K562 (cell line): Measurements from ENCODE around the gene SND1. TPM values are rescaled to one million over a fixed set of nuclear protein-coding genes. Genes with fewer than 3 reads are reported as not detected.

Experiments used
- ATAC-seq: fragments of 200-7000 bp; cut with Tn5 transposase; 3 replicates; pipeline ENCODE4 v1.9.1; 2020; ENCODE audit warnings: moderate library complexity
- BruUV-seq: library from RNA; stranded (reverse); fragments of 400-500 nt; replicated peaks from 2 replicates; lab custom pipeline; 2021; lab: Mats Ljungman, UMichigan
- CTCF ChIA-PET: fragments of 300-600 bp; formaldehyde crosslinking; extraction: SDS; loops from one replicate; lab custom pipeline; 2021; ENCODE audit warnings: low intra/inter-chr PET ratio; lab: Yijun Ruan, JAX
- POLR2A ChIA-PET: fragments of 300-600, 350-650 bp; sonication (Branson Sonifier 250); formaldehyde crosslinking; extraction: SDS; loops from one replicate; lab custom pipeline; 2021; ENCODE audit warnings: antibody characterized with exemption, inconsistent platforms; lab: Yijun Ruan, JAX
- DNase-seq, 4 experiments: peaks; one replicate each; pipeline versions ENCODE4 v3.0.0 to v3.0.0-alpha.2; 2011 to 2018; ENCODE audit warnings: low spot score in 3 of 4, mixed read lengths in 3 of 4; ENCODE audit errors: extremely low read depth in 1 of 4
- FAIRE-seq: peaks from 2 replicates; lab custom pipeline; 2011; peaks lifted over from hg19 to GRCh38; lab: Jason Lieb, UNC
- H2AFZ ChIP-seq: 2 replicates; pipeline ENCODE4 v1.6.0; 2011; ENCODE audit warnings: low read depth, low read length, control low read depth, inconsistent platforms
- H3K27ac ChIP-seq: fragments of 200-600 bp; 3 replicates; pipeline ENCODE4 v1.8.0; 2011; ENCODE audit warnings: low read depth, mild to moderate bottlenecking, control low read depth, inconsistent platforms, low read length, moderate library complexity, mixed read lengths; ENCODE audit errors: extremely low read depth
- H3K27me3 ChIP-seq, 2 experiments: fragments of 300-600 bp in 1 of 2; 2 replicates in 1 of 2; 3 replicates in 1 of 2; pipeline versions ENCODE4 v1.6.0 to v1.8.0; 2011; ENCODE audit warnings: inconsistent platforms in 2 of 2, low read length in 2 of 2, mild to moderate bottlenecking in 1 of 2, mixed read lengths in 1 of 2, moderate library complexity in 1 of 2; ENCODE audit not compliant: control insufficient read depth in 2 of 2, insufficient read depth in 2 of 2
- H3K36me3 ChIP-seq: fragments of 300-600 bp; 3 replicates; pipeline ENCODE4 v1.8.0; 2011; ENCODE audit warnings: mild to moderate bottlenecking, low read length, inconsistent platforms; ENCODE audit not compliant: control insufficient read depth, insufficient read depth
- H3K4me1 ChIP-seq, 2 experiments: fragments of 200-600 bp in 1 of 2; replicated peaks in 1 of 2; 2 replicates in 1 of 2; 3 replicates in 1 of 2; pipeline versions ENCODE4 v1.5.1 to v1.8.0; 2011; ENCODE audit warnings: inconsistent platforms in 2 of 2, low read length in 2 of 2, mild to moderate bottlenecking in 1 of 2, mixed read lengths in 1 of 2, moderate library complexity in 1 of 2; ENCODE audit not compliant: control insufficient read depth in 2 of 2, insufficient read depth in 2 of 2
- H3K4me2 ChIP-seq: 2 replicates; pipeline ENCODE4 v1.6.1; 2011; ENCODE audit warnings: low read length, control low read depth, inconsistent platforms, mixed read lengths; ENCODE audit not compliant: insufficient read depth
- H3K4me3 ChIP-seq: fragments of 200-600 bp; sonication (generic), shearing (Covaris generic); 2 replicates; pipeline ENCODE4 v1.5.1; 2016; ENCODE audit warnings: control low read depth, inconsistent platforms
- H3K79me2 ChIP-seq: fragments of 200-600 bp; 3 replicates; pipeline ENCODE4 v1.8.0; 2011; ENCODE audit warnings: low read length, inconsistent platforms; ENCODE audit not compliant: control insufficient read depth, insufficient read depth
- H3K9ac ChIP-seq, 2 experiments: 2 replicates each; pipeline versions ENCODE4 v1.6.0 to v1.6.1; 2011; ENCODE audit warnings: low read depth in 2 of 2, low read length in 2 of 2, control low read depth in 1 of 2, inconsistent platforms in 1 of 2, mild to moderate bottlenecking in 1 of 2, mixed read lengths in 1 of 2; ENCODE audit not compliant: insufficient read depth in 1 of 2
- H3K9me1 ChIP-seq: one replicate; pipeline ENCODE4 v1.6.0; 2011; ENCODE audit warnings: inconsistent platforms, mild to moderate bottlenecking, low read length, moderate library complexity; ENCODE audit not compliant: control insufficient read depth, insufficient read depth
- H3K9me3 ChIP-seq: replicated peaks from 2 replicates; pipeline ENCODE4 v1.5.1; 2011; ENCODE audit warnings: low read depth, low read length, inconsistent platforms; ENCODE audit not compliant: control insufficient read depth, insufficient read depth
- H4K20me1 ChIP-seq: replicated peaks from 2 replicates; pipeline ENCODE4 v1.6.1; 2011; ENCODE audit warnings: low read length, inconsistent platforms, mixed read lengths; ENCODE audit not compliant: control insufficient read depth, insufficient read depth
- ARID1B ChIP-seq: fragments of 450-650 bp; IDR thresholded peaks from 2 replicates; pipeline ENCODE4 v1.6.1; 2016; ENCODE audit warnings: antibody characterized with exemption, mild to moderate bottlenecking, inconsistent platforms
- ATF6 ChIP-seq: sonication (generic); formaldehyde crosslinking; IDR thresholded peaks from 2 replicates; pipeline ENCODE4 v1.4.0; 2020; ENCODE audit warnings: mild to moderate bottlenecking, missing genetic modification reagents
- CHD2 ChIP-seq: IDR thresholded peaks from 2 replicates; pipeline ENCODE4 v1.6.1; 2011; ENCODE audit warnings: low read depth, low read length
- DLX4 ChIP-seq: fragments of 250-450 bp; sonication (Bioruptor Pico); IDR thresholded peaks from 2 replicates; pipeline ENCODE4 v1.6.1; 2021; ENCODE audit warnings: mild to moderate bottlenecking
- JUND ChIP-seq, 2 experiments: IDR thresholded peaks; 2 replicates in 1 of 2; 3 replicates in 1 of 2; pipeline ENCODE4 v1.6.1; 2011; ENCODE audit warnings: borderline replicate concordance in 2 of 2, low read depth in 2 of 2, low read length in 2 of 2, improper control_type of control experiment in 1 of 2, missing biosample characterization in 1 of 2, missing genetic modification characterization in 1 of 2, missing genetic modification reagents in 1 of 2
- KDM5B ChIP-seq: fragments of 200-600 bp; sonication (generic); IDR thresholded peaks from 2 replicates; pipeline ENCODE4 v1.6.1; 2012; ENCODE audit warnings: low read depth, mild to moderate bottlenecking, moderate library complexity, low read length, control low read depth, inconsistent platforms; ENCODE audit not compliant: insufficient replicate concordance
- NEUROD1 ChIP-seq: fragments of 150-350 bp; IDR thresholded peaks from 2 replicates; pipeline ENCODE4 v1.6.1; 2014; ENCODE audit warnings: borderline replicate concordance, low read length, low read depth; ENCODE audit not compliant: partially characterized antibody
- NR4A1 ChIP-seq, 2 experiments: fragments of 250-450 bp in 1 of 2; fragments of 450-650 bp in 1 of 2; sonication (Bioruptor Pico) in 1 of 2; IDR thresholded peaks; 2 replicates each; pipeline versions ENCODE4 v1.4.0 to v1.6.1; 2016 to 2020; ENCODE audit warnings: mild to moderate bottlenecking in 2 of 2, missing compliant biosample characterization in 1 of 2, missing genetic modification characterization in 1 of 2, moderate library complexity in 1 of 2
- PCBP2 ChIP-seq: fragments of 200-400 bp; formaldehyde crosslinking; IDR thresholded peaks from 2 replicates; pipeline ENCODE4 v1.6.1; 2018; ENCODE audit warnings: low read length, low read depth, mild to moderate bottlenecking, moderate library complexity; ENCODE audit not compliant: poor library complexity, severe bottlenecking
- SOX6 ChIP-seq: fragments of 450-650 bp; IDR thresholded peaks from 2 replicates; pipeline ENCODE4 v1.6.1; 2014; ENCODE audit warnings: mild to moderate bottlenecking
- SRSF7 ChIP-seq: fragments of 200-400 bp; formaldehyde crosslinking; optimal IDR thresholded peaks from 2 replicates; pipeline ENCODE3; 2017; ENCODE audit warnings: mild to moderate bottlenecking, low read depth, low read length
- U2AF1 ChIP-seq: fragments of 200-400 bp; formaldehyde crosslinking; optimal IDR thresholded peaks from 2 replicates; pipeline ENCODE3; 2017; ENCODE audit warnings: mild to moderate bottlenecking, low read depth, low read length, moderate library complexity
- WGBS: fragments of 100-300 bp; shearing (Covaris generic); methylation state at CpG from one replicate; pipeline ENCODE4 v1.1.6; 2016; ENCODE audit warnings: low coverage, mixed read lengths; ENCODE audit not compliant: insufficient coverage; ENCODE audit errors: missing lambda C conversion rate; 5-methylcytosine and 5-hydroxymethylcytosine counted together
- in situ Hi-C: fragments of 300-500 bp; cut with MboI; formaldehyde crosslinking; loops from 4 replicates; pipeline ENCODE4 v1.15.0; 2018; ENCODE audit warnings: inconsistent platforms, mixed read lengths
- intact Hi-C: fragments of 100-400 bp; cut with micrococcal nuclease; formaldehyde crosslinking; loops from 2 replicates; pipeline ENCODE4 v1.14.2; 2022
- polyA plus RNA-seq, 8 experiments: library from polyadenylated mRNA; depleted of rRNA in 4 of 8; stranded (reverse) in 5 of 8; unstranded in 3 of 8; fragments of >200 nt; fragmentation: Nextera tagmentation in 2 of 8; fragmentation: Illumina TruSeq in 1 of 8; extraction: Ambion mirVana in 2 of 8; extraction: Trizol in 1 of 8; gene quantifications; 2 replicates each; pipeline versions ENCODE4 v1.2.1 to v1.2.3, GENCODE V29; 2011 to 2014; ENCODE audit warnings: inconsistent platforms in 1 of 8, missing spikeins in 1 of 8
- total RNA-seq, 7 experiments: library from RNA; depleted of rRNA in 6 of 7; stranded (reverse); fragments of >200 nt in 6 of 7; fragmentation: Illumina TruSeq in 2 of 7; extraction: Trizol in 2 of 7; gene quantifications; 2 replicates each; pipeline versions ENCODE4 v1.2.1 to v1.2.3, GENCODE V29; 2011 to 2021; ENCODE audit warnings: low replicate concordance in 1 of 7
- TF ChIP-seq, protein P1 (sequence below), 2 experiments: fragments of 200-800 bp in 1 of 2; sonication (Bioruptor generic) in 1 of 2; sonication (generic) in 1 of 2; formaldehyde crosslinking in 1 of 2; IDR thresholded peaks in 1 of 2; conservative IDR thresholded peaks in 1 of 2; 2 replicates each; pipeline versions ENCODE4 v1.5.0 to v1.6.1; 2016 to 2020; ENCODE audit warnings: missing compliant biosample characterization in 1 of 2, missing genetic modification characterization in 1 of 2, missing genetic modification reagents in 1 of 2

SND1 gene
- total and polyA plus RNA-seq, 9 of the 15 experiments (the other 6 are each of a cell fraction or from before 2014, with no cell fraction given), result 46.5 to 307 (median 191) TPM

DNA sequence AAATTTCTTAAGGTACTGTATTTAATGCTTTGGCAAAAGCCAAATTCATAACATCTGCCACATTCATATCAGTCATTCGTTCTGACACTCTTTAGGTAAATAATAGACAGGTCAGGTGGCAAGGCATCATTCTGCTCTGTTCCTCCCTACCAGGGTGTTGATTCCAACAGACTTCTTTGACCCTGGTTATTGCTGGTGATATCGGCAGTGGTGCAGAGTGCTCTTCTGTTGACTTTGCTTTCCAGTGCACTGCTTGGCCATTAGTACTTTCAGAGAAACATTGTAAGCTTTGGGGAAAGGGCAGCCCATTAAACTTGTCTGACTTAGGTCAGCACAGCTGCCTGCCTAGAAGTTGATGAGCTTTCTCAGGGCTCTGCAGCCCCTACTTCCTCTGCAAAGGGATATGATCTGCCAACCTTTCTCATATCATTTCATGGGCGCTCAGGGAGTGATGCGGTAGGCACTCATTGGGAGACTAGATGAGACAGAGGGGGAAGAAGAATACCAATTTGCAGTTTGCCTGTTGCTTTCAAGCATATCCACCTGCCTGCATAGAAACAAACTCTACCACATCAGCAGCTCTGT lies 240.0 kb downstream of the SND1 start (continued):
- TF ChIP-seq U2AF1 (no peak), NEUROD1 (no peak), NR4A1 (CRISPR knock-in tag; IDR thresholded peaks at IDR 0.05) (0 out of 2 replicates have a peak, but pooled peaks have one; percentile 12), NR4A1 (tag; IDR thresholded peaks at IDR 0.05) (no peak), DLX4 (CRISPR knock-in tag) (no peak), SOX6 (no peak), CHD2 (no peak), SRSF7 (no peak)

- Histone ChIP-seq H3K9me3 (no peaks in the 10 kb centered on the region), H3K4me3 (no peak overlapping the region), H3K4me2 (peak overlapping the region; percentile 42), H3K4me1 (peaks cover 44 to 75% of the 10 kb centered on the region in 2 experiments), H3K9me1 (peaks cover 13% of the 10 kb centered on the region), H4K20me1 (peaks cover 17% of the 10 kb centered on the region), H3K36me3 (peaks cover 67% of the 10 kb centered on the region), H3K9ac (0 out of 4 replicates have a peak overlapping the region, but pooled peaks of 1 of the 2 experiments have one; percentile 0), H2AFZ (no peak overlapping the region), H3K79me2 (peaks cover 46% of the 10 kb centered on the region), H3K27me3 (no peaks in the 10 kb centered on the region), H3K27ac (peak overlapping the region; percentile 47)
- intact Hi-C loops, result loop anchor here (2.0 to 5.0 kb wide), 4 partner anchors 48 to 240 kb away; partner anchors contain the start of gene SND1
- DNase-seq (peak; percentile 73 to 93 (median 83)), FAIRE-seq (peak; percentile 95), ATAC-seq (peak; percentile 74)
- ChIA-PET POLR2A (interaction anchor here (0.6 to 2.1 kb wide), 9 partner anchors 11 to 103 kb away, joined by 3 to 13 read pairs (median 3); no protein-coding TSS in a partner anchor), CTCF (no interaction called here)
- in situ Hi-C loops, result no loop called here
- 16% methylated on average over 9 of the region's 9 CpGs for WGBS
- no TSS peak for BruUV-seq
- TF ChIP-seq KDM5B, result no peak
- TF ChIP-seq JUND (IDR thresholded peaks at IDR 0.05; ENCODE audit: borderline replicate concordance, low read depth, low read length), result peak; percentile 84
- TF ChIP-seq JUND (tag; IDR thresholded peaks at IDR 0.05; ENCODE audit: borderline replicate concordance, low read depth, low read length), result peak; percentile 56; the same call in 1 of the 3 replicates
- no peak for TF ChIP-seq ATF6 (CRISPR knock-in tag)
- peak; percentile 98 for TF ChIP-seq ARID1B
- TF ChIP-seq, protein P1, sequence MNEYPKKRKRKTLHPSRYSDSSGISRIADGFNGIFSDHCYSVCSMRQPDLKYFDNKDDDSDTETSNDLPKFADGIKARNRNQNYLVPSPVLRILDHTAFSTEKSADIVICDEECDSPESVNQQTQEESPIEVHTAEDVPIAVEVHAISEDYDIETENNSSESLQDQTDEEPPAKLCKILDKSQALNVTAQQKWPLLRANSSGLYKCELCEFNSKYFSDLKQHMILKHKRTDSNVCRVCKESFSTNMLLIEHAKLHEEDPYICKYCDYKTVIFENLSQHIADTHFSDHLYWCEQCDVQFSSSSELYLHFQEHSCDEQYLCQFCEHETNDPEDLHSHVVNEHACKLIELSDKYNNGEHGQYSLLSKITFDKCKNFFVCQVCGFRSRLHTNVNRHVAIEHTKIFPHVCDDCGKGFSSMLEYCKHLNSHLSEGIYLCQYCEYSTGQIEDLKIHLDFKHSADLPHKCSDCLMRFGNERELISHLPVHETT (CRISPR knock-in tag; conservative IDR thresholded peaks at IDR 0.05 in 1 of 2, IDR thresholded peaks at IDR 0.05 in 1 of 2), result no peak
- TF ChIP-seq PCBP2, result no peak
Observed at GRCh38 chr7:127892488-127893314, 240.7 kb downstream of the SND1 start.
